HL-60/S4 treated with retinoic acid at 250 ng/mL for 4 days and 3 days (cell line): ENCODE measurements around the gene RBP5.
"Not testable (repeated sequence)": the region's sequence is repeated elsewhere in the genome, so short reads cannot be mapped to it uniquely, and the experiment has no call there.

Experiments used
- in situ Hi-C: fragments of 300-500 bp; cut with MboI; formaldehyde crosslinking; loops from 2 replicates; pipeline ENCODE4 v1.7.0; 2022; ENCODE audit warnings: low sequenced_read_pairs

RBP5 gene

GRCh38 chr12:7123806-7124522 lies 4.7 kb downstream of the RBP5 start:
- in situ Hi-C loops: no loop called here

- in situ Hi-C loops: no loop called here
These were observed 5.6 kb downstream of the RBP5 start for GRCh38 chr12:7122811-7123769.

GRCh38 chr12:7121324-7121723 lies 7.4 kb downstream of the RBP5 start:
- in situ Hi-C loops: no loop called here

- in situ Hi-C loops: no loop called here
These were observed 8.5 kb downstream of the RBP5 start for GRCh38 chr12:7120166-7120565.

- in situ Hi-C loops: no loop called here
These were observed 9.8 kb downstream of the RBP5 start for GRCh38 chr12:7118881-7119280.

- in situ Hi-C loops: no loop called here
These were observed 11.0 kb downstream of the RBP5 start for GRCh38 chr12:7117670-7118069.

- in situ Hi-C loops: no loop called here
These were observed 11.8 kb downstream of the RBP5 start for GRCh38 chr12:7116916-7117315.

- in situ Hi-C loops: no loop called here
These were observed 12.5 kb downstream of the RBP5 start for GRCh38 chr12:7116196-7116595.

- in situ Hi-C loops: no loop called here
These were observed 13.8 kb downstream of the RBP5 start for GRCh38 chr12:7114851-7115250.

GRCh38 chr12:7114008-7114407 lies 14.7 kb downstream of the RBP5 start:
- in situ Hi-C loops: no loop called here

GRCh38 chr12:7113389-7113871 lies 15.3 kb downstream of the RBP5 start:
- in situ Hi-C loops: no loop called here

GRCh38 chr12:7112041-7112440 lies 16.6 kb downstream of the RBP5 start:
- in situ Hi-C loops: no loop called here

- in situ Hi-C loops: no loop called here
These were observed 18.0 kb downstream of the RBP5 start for GRCh38 chr12:7110661-7111060.

- in situ Hi-C loops: no loop called here
These were observed 19.1 kb downstream of the RBP5 start for GRCh38 chr12:7109572-7109920.

- in situ Hi-C loops: no loop called here
These were observed 19.7 kb downstream of the RBP5 start, which contains the start of gene C1RL for GRCh38 chr12:7108796-7109571. Gene C1RL (minus strand): TSS chr12:7109214. CDS start chr12:7109180, 34 bp downstream.

GRCh38 chr12:7108003-7108795 lies 20.5 kb downstream of the RBP5 start:
- in situ Hi-C loops: no loop called here

GRCh38 chr12:7107636-7108002 lies 21.1 kb downstream of the RBP5 start:
- in situ Hi-C loops: no loop called here

- in situ Hi-C loops: not testable (repeated sequence)
These were observed 21.5 kb downstream of the RBP5 start for GRCh38 chr12:7107181-7107580.

- in situ Hi-C loops: no loop called here
These were observed 22.6 kb downstream of the RBP5 start for GRCh38 chr12:7106082-7106481.

- in situ Hi-C loops: no loop called here
These were observed 24.7 kb downstream of the RBP5 start for GRCh38 chr12:7103837-7104584.
